ENCODE results near the gene BRAF.
"Not testable (repeated sequence)": the region's sequence is repeated elsewhere in the genome, so short reads cannot be mapped to it uniquely, and the experiment has no call there.

Gene BRAF

DNA sequence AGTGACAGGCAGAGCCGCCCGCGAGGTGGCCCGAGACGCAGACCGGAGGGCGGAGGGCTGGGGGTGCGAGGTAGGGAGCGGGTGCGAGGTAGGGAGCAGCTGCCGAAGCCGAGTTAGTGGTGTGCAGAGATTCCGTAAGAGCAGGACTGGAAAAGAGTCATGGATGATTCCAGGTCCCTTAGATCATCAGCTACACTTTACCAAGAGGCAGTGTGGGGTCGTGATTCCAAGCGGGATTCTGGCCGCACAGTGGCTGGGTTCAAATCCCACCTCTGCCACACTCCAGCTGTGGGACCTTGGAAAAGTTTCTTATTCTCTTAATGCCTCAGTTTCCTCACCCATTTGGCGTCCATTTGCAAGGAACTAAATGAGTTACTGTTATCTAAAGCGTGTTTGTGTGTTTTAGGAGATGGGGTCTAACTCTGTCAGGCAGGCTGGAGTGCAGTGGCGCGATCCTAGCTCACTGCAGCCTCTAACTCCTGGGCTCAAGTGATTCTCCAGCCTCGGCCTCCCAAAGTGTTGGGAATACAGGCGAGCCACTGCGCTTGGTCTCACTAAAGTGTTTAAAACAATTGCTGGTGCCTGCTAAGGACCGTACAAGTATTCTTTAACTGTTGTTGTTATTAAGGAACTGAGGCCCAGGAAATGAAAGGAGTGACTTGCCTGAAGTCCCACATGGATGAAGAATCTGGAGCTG lies 227.1 kb downstream of the BRAF start:
- Mint-ChIP-seq H3K4me1 (peaks cover 44% of the 10 kb centered on the region), H3K36me3 (peaks cover 21% of the 10 kb centered on the region), H3K9me3 (no peaks in the 10 kb centered on the region), H3K4me3 (peak overlapping the region; percentile 97), H3K27ac (peak overlapping the region; percentile 97)
- DNase-seq (ENCODE audit: low spot score in 2 of 2) (no peak), ATAC-seq (no peak)

DNA sequence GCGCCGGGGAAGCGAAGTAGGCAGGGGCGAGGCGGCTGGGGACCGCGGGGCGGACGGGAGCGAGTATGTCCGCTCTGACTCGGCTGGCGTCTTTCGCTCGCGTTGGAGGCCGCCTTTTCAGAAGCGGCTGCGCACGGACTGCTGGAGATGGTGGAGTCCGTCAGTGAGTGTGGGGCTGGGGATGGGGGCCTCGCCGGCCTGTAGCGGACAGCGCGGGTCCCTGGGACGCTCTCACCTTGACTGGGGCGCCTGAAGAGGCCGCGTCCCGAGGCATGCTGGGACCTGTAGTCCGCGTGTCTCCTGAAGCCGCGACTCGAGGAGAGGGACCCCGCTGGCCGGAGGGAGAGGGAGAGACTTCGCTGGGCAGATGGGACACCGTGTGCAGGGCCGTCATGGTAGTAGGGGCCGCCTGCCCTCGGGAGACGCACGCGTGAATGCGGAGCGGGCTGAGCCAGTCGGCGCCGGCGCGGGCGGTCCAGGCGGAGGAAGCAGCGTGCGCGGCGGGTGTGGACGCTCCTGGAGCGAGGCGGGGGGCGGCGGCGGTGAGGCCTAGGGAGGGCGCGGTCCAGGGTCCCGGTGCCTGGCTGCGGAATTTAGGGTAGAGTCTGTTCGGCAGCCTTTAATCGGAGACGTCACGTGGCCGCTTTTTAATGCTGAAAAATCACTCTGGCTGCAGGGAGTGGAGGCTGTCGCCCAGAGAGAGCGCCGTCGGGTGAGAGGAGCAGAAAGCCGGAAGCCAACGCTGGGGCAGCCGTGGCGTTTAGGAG lies 227.9 kb downstream of the BRAF start, which contains the start of gene NDUFB2:
Gene NDUFB2 (plus strand): TSS at position 29 of the 767 bp plus-strand sequence. CDS start 37 bp downstream, at position 66.
- peaks cover 46% of the 10 kb centered on the region for H3K4me1 Mint-ChIP-seq
- peak within 1 kb of the TSS; percentile 97 for H3K27ac Mint-ChIP-seq
- H3K36me3 Mint-ChIP-seq = peaks cover 27% of the 10 kb centered on the region
- H3K9me3 Mint-ChIP-seq = no peaks in the 10 kb centered on the region
- DNase-seq (ENCODE audit: low spot score in 2 of 2) (peak; percentile 82 to 94), ATAC-seq (peak; percentile 93)
- peak within 1 kb of the TSS; percentile 97 for H3K4me3 Mint-ChIP-seq

DNA sequence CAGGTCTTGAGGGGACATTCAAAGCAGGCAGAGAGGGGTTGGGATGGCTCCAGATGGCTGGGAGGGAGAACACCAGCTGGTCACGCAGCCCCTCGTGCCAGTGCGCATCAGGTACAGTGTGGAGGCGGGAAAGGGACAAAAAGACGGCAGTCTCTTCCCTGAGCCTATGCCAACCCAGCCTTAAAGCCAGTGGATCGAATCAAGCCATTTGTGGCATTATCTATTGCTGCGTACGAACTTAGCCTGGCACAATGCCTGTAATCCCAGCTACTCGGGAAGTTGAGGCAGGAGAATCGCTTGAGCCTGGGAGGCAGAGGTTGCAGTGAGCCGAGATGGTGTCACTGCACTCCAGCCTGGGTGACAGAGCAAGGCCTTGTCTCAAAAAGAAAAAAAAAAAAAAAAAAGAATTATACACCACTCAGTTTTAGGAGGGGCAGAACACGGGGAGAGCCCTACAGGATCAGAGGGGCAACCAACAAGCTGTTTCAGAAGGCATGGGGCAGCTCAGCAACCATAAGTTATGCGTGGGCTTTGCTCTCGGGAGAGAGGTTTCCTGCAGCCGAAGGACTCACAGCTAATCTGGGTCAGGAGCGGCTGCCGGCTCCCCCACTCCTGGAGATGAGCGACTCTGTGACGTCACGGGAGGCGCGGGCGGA lies 228.6 kb downstream of the BRAF start:
- H3K36me3 Mint-ChIP-seq = peaks cover 34% of the 10 kb centered on the region
- no peaks in the 10 kb centered on the region for H3K9me3 Mint-ChIP-seq
- DNase-seq (ENCODE audit: low spot score in 2 of 2) (no peak), ATAC-seq (no peak)
- peak overlapping the region; percentile 97 for H3K27ac Mint-ChIP-seq
- H3K4me3 Mint-ChIP-seq = peak overlapping the region; percentile 97
- peaks cover 46% of the 10 kb centered on the region for H3K4me1 Mint-ChIP-seq

DNA sequence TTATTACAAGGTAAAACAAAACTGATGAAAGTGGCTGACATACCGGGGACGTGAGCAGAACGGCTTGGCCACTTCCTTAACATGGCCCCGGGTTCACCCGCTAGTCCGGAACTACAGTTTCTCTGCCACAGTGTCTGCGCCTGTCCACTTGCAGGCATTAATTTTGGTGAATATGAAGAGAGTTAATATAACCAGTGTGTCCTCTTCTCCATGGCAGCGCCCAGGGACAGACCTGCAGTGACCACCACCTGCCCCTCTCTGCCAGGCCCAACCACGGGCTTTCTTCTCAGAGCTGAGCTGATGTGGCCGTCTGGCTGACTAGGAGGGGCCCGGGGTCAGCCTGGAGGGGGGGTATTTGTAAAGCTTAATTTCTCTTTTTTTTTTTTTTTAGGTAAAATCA lies 229.3 kb downstream of the BRAF start:
- Mint-ChIP-seq H3K36me3 (peaks cover 39% of the 10 kb centered on the region), H3K4me3 (peak overlapping the region; percentile 97), H3K4me1 (peaks cover 46% of the 10 kb centered on the region), H3K27ac (peak overlapping the region; percentile 97), H3K9me3 (no peaks in the 10 kb centered on the region)
- no peak for DNase-seq (ENCODE audit: low spot score in 2 of 2)
- ATAC-seq = no peak

DNA sequence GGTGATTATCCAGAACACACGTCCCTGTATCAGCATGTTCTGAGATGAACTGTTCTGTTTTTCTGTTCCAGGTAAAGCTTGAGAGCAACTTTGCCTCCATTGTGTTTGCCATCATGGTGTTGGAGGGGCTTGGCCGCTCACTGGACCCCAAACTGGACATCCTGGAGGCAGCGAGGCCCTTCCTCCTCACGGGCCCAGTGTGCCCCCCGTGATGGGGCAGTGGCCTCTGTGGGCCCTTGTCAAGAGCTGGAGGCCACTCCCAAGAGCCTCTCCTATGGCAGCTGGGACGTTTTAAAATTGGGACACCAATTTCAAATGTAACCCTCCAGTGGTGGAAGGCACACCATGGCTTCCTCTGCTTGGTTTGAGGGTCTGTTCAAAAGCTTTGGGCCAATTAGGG lies 230.1 kb downstream of the BRAF start:
- no peak overlapping the region for H3K27ac Mint-ChIP-seq
- no peak overlapping the region for H3K4me3 Mint-ChIP-seq
- ATAC-seq (no peak), DNase-seq (ENCODE audit: low spot score in 2 of 2) (no peak)
- peaks cover 42% of the 10 kb centered on the region for H3K4me1 Mint-ChIP-seq
- H3K36me3 Mint-ChIP-seq = peaks cover 40% of the 10 kb centered on the region
- H3K9me3 Mint-ChIP-seq = no peaks in the 10 kb centered on the region

DNA sequence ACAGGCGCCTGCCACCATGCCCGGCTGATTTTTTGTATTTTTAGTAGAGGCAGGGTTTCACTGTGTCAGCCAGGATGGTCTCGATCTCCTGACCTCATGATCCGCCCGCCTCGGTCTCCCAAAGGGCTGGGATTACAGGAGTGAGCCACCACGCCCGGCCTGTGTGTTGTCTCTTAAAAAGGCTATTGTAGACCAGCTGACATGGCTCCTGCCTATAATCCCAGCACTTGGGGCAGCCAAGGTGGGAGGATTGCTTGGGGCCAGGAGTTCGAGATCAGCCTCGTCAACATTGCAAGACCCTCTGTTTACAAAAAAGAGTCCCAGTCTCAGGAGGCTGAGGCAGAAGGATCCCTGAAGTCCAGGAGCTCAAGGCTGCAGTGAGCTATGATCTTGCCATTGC lies 230.9 kb downstream of the BRAF start:
- not testable (repeated sequence) for H3K4me3 Mint-ChIP-seq; ATAC-seq; H3K27ac Mint-ChIP-seq; DNase-seq (ENCODE audit: low spot score in 2 of 2); H3K9me3 Mint-ChIP-seq
- Mint-ChIP-seq H3K36me3 (peaks cover 41% of the 10 kb centered on the region), H3K4me1 (peaks cover 36% of the 10 kb centered on the region)

DNA sequence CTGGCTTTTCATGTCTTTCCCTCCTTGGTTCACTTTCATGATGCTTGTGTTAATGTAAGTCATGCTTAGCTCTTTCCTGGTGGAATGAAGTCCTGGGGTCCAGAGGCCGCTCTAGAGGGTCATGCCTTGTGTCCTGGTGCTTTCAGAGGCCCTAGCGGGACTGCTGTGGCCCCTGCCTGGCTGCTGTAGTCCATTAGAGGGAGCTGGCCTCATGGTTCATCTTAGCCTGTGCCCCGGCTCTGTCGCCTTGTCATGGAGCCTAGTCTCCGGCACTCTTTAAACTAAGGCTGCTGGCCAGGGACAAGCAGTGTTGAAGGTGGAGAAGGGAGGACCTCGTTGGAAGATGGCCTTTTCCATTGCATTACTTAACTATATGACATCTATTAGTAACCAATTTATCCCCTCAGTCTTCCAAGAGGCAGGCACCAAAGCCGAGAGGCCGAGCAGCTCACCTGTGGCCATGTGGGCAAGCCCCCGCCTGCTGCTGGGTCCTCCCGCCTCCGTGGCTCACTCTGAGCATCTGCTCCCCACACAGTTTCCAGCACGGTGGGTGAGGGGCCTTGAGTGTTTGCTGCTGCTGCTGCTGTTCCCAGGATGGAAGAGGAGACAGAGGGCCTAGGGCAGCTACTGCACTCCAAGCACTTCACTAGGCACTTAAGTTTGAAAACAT lies 233.2 kb downstream of the BRAF start:
- peaks cover 54% of the 10 kb centered on the region for H3K36me3 Mint-ChIP-seq
- no peaks in the 10 kb centered on the region for H3K9me3 Mint-ChIP-seq
- no peak for ATAC-seq
- H3K4me1 Mint-ChIP-seq = peaks cover 17% of the 10 kb centered on the region
- no peak for DNase-seq (ENCODE audit: low spot score in 2 of 2)
- no peak overlapping the region for H3K4me3 Mint-ChIP-seq
- H3K27ac Mint-ChIP-seq = peak overlapping the region; percentile 50

DNA sequence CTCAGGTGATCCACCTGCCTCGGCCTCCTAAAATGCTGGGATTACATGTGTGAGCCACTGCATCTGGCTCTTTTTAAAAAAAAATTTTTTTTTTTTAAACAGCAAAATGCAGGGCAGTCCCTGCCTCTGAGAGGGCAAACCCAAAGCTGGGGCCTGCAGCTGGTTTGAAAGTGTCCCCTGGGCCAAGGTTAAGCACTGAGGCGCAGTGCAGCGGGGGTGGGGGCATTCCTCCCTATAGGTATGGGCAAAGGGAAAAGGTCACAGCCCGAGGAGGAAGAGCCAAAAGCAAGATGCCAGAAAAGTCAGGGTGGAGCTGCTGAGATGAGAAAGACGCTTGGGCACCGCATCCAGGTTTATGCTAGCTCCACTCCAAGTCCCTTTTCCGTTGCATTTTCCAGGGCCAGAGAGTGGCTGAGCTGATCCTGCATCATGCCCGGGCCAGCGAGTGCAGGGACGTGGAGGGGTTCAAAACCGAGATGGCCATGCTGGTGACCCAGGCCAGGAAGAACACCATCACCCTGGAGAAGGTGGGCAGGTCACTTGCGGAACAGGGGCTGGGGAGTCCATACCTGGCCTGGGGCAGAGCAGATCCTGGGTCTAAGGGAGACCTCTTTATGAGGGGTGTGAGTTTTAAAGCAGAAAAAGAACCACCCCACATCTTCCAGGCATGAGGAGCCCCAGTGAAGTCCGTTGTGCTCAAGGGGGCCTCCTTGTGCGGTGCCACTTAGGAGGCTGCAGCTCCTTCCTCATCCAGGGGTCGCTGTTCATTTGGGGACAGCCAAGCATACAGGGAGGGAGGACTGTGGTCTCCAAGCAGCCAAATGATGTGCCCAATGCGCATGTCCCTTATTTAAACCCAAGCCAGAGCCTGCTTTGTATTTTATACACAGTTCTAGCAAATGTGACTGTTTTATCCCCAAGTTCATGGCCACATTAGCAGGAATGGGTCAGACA lies 235.3 kb downstream of the BRAF start:
- peaks cover 11% of the 10 kb centered on the region for H3K4me1 Mint-ChIP-seq
- H3K27ac Mint-ChIP-seq = no peak overlapping the region
- no peak for ATAC-seq
- H3K4me3 Mint-ChIP-seq = no peak overlapping the region
- no peak for DNase-seq (ENCODE audit: low spot score in 2 of 2)
- no peaks in the 10 kb centered on the region for H3K9me3 Mint-ChIP-seq
- H3K36me3 Mint-ChIP-seq = peaks cover 58% of the 10 kb centered on the region

DNA sequence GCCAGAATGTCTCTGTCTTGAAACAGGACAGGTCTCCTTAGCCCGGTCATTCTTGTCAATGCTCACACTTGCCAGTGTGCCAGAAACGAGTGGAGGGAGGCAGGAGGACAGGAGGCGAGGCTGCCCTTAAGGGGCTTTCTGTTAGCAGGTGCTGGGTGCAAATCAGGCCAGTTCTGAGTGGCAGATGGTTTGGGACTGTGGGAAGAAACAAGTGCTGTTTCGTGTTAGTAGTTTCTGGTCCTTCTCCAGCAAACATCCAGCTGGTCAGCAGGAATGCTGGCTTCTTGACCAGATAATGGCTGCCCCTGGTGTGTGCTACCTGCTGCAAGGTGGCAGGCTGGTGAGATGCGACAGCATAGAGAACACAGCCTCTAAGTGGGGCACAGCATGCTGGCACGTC lies 236.4 kb downstream of the BRAF start:
- peaks cover 9% of the 10 kb centered on the region for H3K4me1 Mint-ChIP-seq
- DNase-seq (ENCODE audit: low spot score in 2 of 2) = no peak

DNA sequence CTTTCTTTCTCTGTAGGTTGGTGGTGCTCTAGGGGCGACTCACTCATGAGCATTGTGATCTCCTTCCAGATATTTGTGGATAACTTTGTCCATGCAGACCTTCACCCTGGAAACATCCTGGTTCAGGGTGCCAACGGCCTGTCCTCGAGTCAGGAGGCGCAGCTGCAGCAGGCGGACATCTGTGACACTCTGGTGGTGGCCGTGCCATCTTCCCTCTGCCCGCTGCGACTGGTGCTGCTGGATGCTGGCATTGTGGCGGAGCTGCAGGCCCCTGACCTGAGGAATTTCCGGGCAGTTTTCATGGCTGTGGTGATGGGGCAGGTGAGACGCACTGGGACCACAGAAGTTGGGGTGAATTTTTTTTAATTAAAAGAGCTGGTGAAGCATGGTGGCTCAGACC lies 237.8 kb downstream of the BRAF start:
- Mint-ChIP-seq H3K36me3 (peaks cover 63% of the 10 kb centered on the region), H3K4me3 (no peak overlapping the region), H3K9me3 (no peaks in the 10 kb centered on the region), H3K27ac (no peak overlapping the region), H3K4me1 (no peaks in the 10 kb centered on the region)
- DNase-seq (ENCODE audit: low spot score in 2 of 2) (no peak), ATAC-seq (no peak)

More for the DNA sequence above, 236.4 kb downstream of the BRAF start:
- Mint-ChIP-seq H3K36me3 (peaks cover 65% of the 10 kb centered on the region), H3K9me3 (no peaks in the 10 kb centered on the region), H3K4me3 (no peak overlapping the region), H3K27ac (no peak overlapping the region)
- no peak for ATAC-seq

DNA sequence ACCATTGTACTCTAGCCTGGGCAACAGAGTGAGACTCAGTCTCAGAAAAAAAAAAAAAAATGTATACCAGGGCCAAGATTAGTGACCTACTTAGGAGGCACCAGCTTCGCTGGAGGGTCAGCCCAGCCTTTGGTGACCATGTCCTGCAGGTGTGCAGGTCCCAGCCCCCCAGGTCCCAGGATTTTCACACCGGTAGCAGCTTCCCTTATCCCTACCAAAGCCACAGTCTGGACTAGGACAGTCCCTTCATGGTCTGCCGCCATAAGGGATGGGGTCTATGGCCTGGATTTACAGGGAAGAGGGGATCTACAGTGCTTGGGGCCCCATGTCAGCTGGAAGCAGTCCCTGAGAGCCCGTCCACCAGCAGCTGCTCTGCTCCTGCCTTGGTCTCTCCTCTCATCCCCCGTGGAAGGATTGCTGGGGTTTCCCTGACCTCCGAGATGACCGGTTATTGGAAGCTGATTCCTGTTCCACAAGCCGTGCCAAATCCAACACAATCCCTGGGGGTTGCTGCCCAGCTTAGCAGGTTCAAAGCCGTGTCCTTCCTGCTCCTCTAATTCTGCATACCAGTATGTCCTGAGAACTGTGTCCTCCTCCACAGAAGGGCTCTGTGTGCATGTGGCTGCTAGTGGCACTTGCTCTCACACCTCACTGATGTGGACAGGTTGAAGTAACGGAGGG lies 239.2 kb downstream of the BRAF start:
- ATAC-seq = no peak
- no peak overlapping the region for H3K4me3 Mint-ChIP-seq
- H3K9me3 Mint-ChIP-seq = no peaks in the 10 kb centered on the region
- no peak overlapping the region for H3K27ac Mint-ChIP-seq
- H3K4me1 Mint-ChIP-seq = no peaks in the 10 kb centered on the region
- H3K36me3 Mint-ChIP-seq = peaks cover 66% of the 10 kb centered on the region
- DNase-seq (ENCODE audit: low spot score in 2 of 2) = no peak

DNA sequence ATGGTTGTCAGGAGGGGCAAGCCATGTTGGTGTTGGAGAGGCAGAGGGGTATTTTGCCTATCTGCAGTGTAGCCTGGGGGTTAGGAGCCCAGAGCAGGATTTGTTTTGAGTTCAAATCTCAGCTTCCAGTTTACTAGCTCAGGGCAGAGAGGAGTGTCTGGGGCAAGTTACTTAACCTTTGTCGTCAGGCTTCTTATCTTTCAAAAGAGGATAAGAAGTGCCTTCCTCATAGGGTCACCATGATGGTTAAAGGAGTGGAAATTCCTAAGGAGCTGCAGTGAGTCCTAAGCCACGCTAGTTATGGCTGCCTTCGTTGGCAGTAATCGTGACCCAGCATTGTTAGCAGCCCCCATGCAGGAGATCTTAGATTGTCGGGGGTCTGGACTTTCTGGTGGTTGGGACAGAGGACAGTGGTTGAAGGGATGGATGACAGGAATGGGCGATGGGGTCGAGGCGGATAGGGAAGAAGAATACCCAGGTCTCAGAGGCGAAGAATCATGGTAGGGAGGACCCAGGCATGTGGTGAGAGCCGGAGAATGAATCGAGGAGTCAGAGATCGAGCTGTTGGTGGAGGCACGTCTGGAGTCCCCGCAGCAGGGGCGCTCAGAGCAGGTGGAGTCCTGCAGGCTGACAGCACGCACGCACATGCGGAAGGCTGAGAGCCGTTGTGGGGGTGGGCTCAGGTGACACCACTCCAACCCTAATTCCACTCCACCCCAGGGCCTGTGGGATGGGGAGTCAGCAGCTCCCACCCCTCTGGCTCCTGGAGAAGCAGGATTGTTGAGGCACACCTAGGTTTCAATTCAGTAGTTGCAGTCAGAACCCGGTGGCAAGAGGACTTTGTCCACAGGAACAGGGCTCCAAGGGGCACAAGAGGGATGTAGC lies 240.4 kb downstream of the BRAF start:
- no peak for ATAC-seq
- no peak overlapping the region for H3K4me3 Mint-ChIP-seq

DNA sequence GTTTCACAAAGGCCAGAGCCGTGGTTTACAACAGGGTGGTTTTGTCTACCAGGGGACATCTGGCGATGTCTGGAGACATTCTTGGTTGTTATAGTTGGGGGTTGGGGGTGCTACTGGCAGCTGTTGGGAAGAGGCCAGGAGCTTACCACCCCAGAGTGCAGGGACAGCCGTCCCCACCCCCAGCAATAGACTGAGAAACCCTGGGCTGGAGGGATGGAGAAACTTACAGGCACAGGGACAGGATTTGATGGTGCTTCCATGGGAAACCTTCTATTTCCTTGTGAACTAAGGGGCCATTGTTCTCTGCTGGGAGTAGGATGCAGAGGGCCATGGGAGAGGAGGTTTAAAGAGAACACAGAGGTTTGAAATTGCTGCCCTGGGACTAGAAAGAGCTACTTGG lies 241.1 kb downstream of the BRAF start:
- Mint-ChIP-seq H3K27ac (peak overlapping the region; percentile 59), H3K36me3 (peaks cover 75% of the 10 kb centered on the region)
- ATAC-seq = no peak

More for the DNA sequence above, 240.4 kb downstream of the BRAF start:
- peak overlapping the region; percentile 59 for H3K27ac Mint-ChIP-seq
- H3K4me1 Mint-ChIP-seq = no peaks in the 10 kb centered on the region
- no peaks in the 10 kb centered on the region for H3K9me3 Mint-ChIP-seq
- DNase-seq (ENCODE audit: low spot score in 2 of 2) = no peak
- peaks cover 73% of the 10 kb centered on the region for H3K36me3 Mint-ChIP-seq

More for the DNA sequence above, 241.1 kb downstream of the BRAF start:
- no peaks in the 10 kb centered on the region for H3K9me3 Mint-ChIP-seq
- no peak overlapping the region for H3K4me3 Mint-ChIP-seq
- no peaks in the 10 kb centered on the region for H3K4me1 Mint-ChIP-seq
- DNase-seq (ENCODE audit: low spot score in 2 of 2) = no peak
